BJ (cell line): Measurements from ENCODE around the gene CEP70. TPM values are rescaled to one million over a fixed set of nuclear protein-coding genes. Genes with fewer than 3 reads are reported as not detected.

Experiments
- CTCF ChIA-PET: fragments of 350-600 bp; formaldehyde crosslinking; extraction: SDS; loops from one replicate; lab custom pipeline; 2021; ENCODE audit warnings: antibody characterized with exemption, inconsistent platforms; lab: Yijun Ruan, JAX
- POLR2A ChIA-PET: fragments of 300-600 bp; sonication (Branson Sonifier 250); formaldehyde crosslinking; extraction: SDS; loops from one replicate; lab custom pipeline; 2021; ENCODE audit warnings: antibody characterized with exemption; lab: Charles Lee
- DNase-seq: peaks from one replicate; pipeline ENCODE4 v3.0.0-alpha.2; 2011; ENCODE audit warnings: low read depth
- H3K27me3 ChIP-seq: 2 replicates; pipeline ENCODE4 v1.6.0; 2011; ENCODE audit warnings: low read length; ENCODE audit not compliant: control insufficient read depth, insufficient read depth
- H3K36me3 ChIP-seq: 2 replicates; pipeline ENCODE4 v1.5.1; 2011; ENCODE audit warnings: low read length; ENCODE audit not compliant: control insufficient read depth, insufficient read depth
- H3K4me3 ChIP-seq: 2 replicates; pipeline ENCODE4 v1.5.1; 2011; ENCODE audit warnings: low read depth, mild to moderate bottlenecking, control low read depth, low read length
- polyA plus RNA-seq: library from polyadenylated mRNA; depleted of rRNA; stranded (reverse); fragments of >200 nt; gene quantifications from 2 replicates; pipeline ENCODE4 v1.2.3, GENCODE V29; 2011
- TF ChIP-seq, protein P1 (sequence below): IDR thresholded peaks from 2 replicates; pipeline ENCODE4 v1.5.1; 2011; ENCODE audit warnings: low read depth, mild to moderate bottlenecking, control low read depth, inconsistent platforms, low read length, moderate library complexity; ENCODE audit not compliant: insufficient read depth

Gene CEP70
- polyA plus RNA-seq, 1 experiment, result 3.6 TPM

DNA sequence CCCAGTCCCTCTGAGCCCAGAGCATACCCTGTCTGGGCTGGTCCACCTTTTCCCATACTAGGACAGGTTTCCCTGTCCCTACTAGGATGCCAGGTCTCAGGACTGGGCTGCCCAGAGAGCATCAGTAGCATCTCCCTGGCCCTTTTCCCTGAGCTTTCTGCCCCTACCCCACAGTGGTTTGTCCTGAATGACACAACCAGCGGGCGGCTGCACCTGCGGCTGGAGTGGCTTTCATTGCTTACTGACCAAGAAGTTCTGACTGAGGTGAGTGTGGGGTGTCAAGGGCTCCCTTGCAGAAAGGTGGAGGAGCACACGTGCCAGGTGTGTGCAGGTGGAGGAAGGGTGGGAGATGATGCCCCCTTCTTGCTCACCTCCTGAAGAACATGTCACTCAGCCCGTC lies 126.1 kb downstream of the CEP70 start:
- no peaks in the 10 kb centered on the region for H3K27me3 ChIP-seq
- CTCF ChIA-PET, result interaction anchor here (1.1 to 5.2 kb wide), 5 partner anchors 8 to 456 kb away, joined by 3 to 42 read pairs (median 7); no protein-coding TSS in a partner anchor
- TF ChIP-seq, protein P1, sequence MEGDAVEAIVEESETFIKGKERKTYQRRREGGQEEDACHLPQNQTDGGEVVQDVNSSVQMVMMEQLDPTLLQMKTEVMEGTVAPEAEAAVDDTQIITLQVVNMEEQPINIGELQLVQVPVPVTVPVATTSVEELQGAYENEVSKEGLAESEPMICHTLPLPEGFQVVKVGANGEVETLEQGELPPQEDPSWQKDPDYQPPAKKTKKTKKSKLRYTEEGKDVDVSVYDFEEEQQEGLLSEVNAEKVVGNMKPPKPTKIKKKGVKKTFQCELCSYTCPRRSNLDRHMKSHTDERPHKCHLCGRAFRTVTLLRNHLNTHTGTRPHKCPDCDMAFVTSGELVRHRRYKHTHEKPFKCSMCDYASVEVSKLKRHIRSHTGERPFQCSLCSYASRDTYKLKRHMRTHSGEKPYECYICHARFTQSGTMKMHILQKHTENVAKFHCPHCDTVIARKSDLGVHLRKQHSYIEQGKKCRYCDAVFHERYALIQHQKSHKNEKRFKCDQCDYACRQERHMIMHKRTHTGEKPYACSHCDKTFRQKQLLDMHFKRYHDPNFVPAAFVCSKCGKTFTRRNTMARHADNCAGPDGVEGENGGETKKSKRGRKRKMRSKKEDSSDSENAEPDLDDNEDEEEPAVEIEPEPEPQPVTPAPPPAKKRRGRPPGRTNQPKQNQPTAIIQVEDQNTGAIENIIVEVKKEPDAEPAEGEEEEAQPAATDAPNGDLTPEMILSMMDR, result no peak
- POLR2A ChIA-PET, result no interaction called here
- H3K4me3 ChIP-seq, result no peak overlapping the region
- no peaks in the 10 kb centered on the region for H3K36me3 ChIP-seq
- DNase-seq, result no peak

DNA sequence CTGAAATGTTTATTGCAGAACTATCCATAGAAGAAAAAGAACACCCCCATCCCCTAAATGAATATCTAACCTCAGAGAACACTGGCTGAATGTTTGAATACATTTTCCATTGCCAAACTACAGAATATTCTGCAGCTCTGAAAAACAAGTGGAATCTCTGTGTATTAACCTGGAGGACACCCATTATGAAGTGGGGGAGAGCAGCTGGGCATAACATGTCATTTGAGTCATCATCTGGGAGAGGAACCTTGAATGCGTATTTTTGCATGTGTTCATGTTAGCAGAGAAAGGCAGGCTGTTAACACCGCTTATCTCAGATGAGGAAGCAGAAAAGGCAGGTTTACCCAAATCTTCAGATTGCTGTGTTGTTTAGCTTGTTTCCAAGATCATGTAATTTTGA lies 128.1 kb downstream of the CEP70 start:
- H3K4me3 ChIP-seq, result no peak overlapping the region
- H3K27me3 ChIP-seq, result peaks cover 2% of the 10 kb centered on the region; the same call in 1 of the 2 replicates
- CTCF ChIA-PET, result no interaction called here
- DNase-seq, result no peak
- POLR2A ChIA-PET, result no interaction called here
- TF ChIP-seq, protein P1, result no peak
- no peaks in the 10 kb centered on the region for H3K36me3 ChIP-seq

DNA sequence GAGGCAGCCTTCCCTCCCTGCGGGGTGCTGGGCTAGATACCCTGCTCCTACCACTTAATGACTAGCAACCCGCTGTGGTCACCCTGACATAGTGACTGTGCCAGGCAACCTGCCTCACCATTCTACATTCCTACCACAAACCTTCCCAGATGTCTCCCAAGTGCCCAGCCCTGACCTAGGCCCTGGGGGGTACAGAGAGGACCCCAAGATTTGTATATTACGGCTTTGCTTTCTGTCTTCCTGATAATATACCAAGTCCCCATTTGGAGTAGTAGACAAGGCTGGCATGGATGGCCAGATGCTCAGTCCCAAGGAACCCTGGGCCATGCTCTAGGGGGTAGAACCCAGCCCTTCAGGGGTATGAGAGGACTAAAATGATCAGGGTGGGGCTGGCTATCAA lies 128.6 kb downstream of the CEP70 start:
- no peak for DNase-seq
- CTCF ChIA-PET, result no interaction called here

DNA sequence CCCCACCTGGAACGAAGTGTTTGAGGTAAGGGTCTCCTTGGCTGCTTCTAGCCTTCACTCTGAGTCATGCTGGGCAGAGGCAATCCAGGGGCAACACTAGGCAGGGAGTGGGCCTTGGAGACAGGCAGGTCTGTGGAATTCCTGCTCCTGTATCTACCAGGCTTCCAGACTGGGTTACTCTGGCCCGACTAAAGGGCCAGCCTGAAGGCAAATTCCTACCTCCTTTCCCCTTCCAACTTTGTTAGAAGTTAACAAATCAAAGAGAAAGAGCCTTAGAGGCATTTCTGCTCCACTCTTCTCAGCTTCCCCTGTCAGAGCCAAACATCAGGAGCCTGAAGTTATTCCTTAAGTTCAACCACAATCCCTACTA lies 129.6 kb downstream of the CEP70 start:
- H3K36me3 ChIP-seq, result no peaks in the 10 kb centered on the region
- no peak overlapping the region for H3K4me3 ChIP-seq
- TF ChIP-seq, protein P1, result no peak
- no peak for DNase-seq
- CTCF ChIA-PET, result no interaction called here
- H3K27me3 ChIP-seq, result peaks cover 2% of the 10 kb centered on the region; the same call in 1 of the 2 replicates
- POLR2A ChIA-PET, result no interaction called here

More for the DNA sequence above, 128.6 kb downstream of the CEP70 start:
- POLR2A ChIA-PET, result no interaction called here
- Histone ChIP-seq H3K27me3 (peaks cover 2% of the 10 kb centered on the region; the same call in 1 of the 2 replicates), H3K4me3 (no peak overlapping the region), H3K36me3 (no peaks in the 10 kb centered on the region)
- TF ChIP-seq, protein P1, result no peak

DNA sequence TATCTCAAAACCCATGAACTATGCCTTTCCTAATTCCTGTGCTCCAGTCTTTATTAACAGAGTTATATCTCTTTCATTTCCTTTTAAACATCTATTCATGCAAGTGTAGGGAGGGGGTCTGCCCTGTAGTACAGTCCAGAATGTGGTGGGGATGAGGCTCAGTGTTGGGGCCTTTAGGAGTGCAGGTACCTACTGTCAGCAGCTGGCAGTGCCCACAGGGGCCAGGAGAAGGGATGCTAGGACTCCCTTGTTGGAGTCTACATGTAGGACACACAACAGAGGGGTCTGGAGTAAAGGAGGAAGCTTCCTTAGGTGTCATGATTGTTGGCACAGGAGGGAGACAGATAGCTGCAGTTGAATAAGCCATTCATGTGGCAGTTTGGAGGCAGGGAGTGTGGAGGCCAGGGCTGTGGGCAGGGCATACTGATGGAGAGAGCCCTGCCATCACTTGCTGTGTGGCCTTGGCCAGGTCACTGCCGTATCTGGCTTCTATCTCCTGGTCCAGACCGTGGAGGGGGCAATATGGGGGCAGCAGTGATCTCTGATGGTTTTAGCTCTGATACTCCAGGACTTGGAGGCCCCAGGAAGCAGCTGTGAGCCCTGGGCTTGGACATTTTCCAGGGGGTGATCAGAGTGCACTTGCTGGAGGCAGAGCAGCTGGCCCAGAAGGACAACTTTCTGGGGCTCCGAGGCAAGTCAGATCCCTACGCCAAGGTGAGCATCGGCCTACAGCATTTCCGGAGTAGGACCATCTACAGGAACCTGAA lies 130.2 kb downstream of the CEP70 start:
- TF ChIP-seq, protein P1, result no peak
- no peak for DNase-seq
- H3K27me3 ChIP-seq, result peaks cover 2% of the 10 kb centered on the region; the same call in 1 of the 2 replicates
- ChIA-PET POLR2A (no interaction called here), CTCF (no interaction called here)
- no peak overlapping the region for H3K4me3 ChIP-seq
- no peaks in the 10 kb centered on the region for H3K36me3 ChIP-seq
